Ovary (tissue), 9 donors: ENCODE results near the gene IFFO2. TPM values are rescaled to one million over a fixed set of nuclear protein-coding genes. Genes with fewer than 3 reads are reported as not detected.

ENCODE experiments used
- DNase-seq, 5 donors: peaks; one replicate each; pipeline ENCODE4 v3.0.0-alpha.2; 2019 to 2020
- H3K27ac ChIP-seq, 2 donors: fragments of 200-600 bp; one replicate each; pipeline versions ENCODE4 v1.5.1 to v1.8.0; 2019 to 2022
- H3K27me3 ChIP-seq: fragments of 200-600 bp; one replicate; pipeline ENCODE4 v1.8.0; 2022
- H3K36me3 ChIP-seq: fragments of 200-600 bp; sonication (generic); one replicate; pipeline ENCODE4 v1.5.1; 2019
- H3K4me1 ChIP-seq: one replicate; pipeline ENCODE4 v1.8.1; 2013; ENCODE audit warnings: mild to moderate bottlenecking, moderate library complexity; ENCODE audit not compliant: insufficient read depth
- H3K4me3 ChIP-seq: fragments of 200-600 bp; sonication (generic); one replicate; pipeline ENCODE4 v1.5.1; 2017
- H3K9me3 ChIP-seq, 2 donors: fragments of 200-600 bp in 1 of 2; sonication (generic) in 1 of 2; one replicate each; pipeline versions ENCODE4 v1.5.1 to v1.8.1; 2013 to 2019; ENCODE audit warnings: mild to moderate bottlenecking in 1 of 2, moderate library complexity in 1 of 2
- EP300 ChIP-seq: sonication (generic); formaldehyde crosslinking; IDR thresholded peaks from one replicate; pipeline ENCODE4 v1.6.1; 2017; ENCODE audit warnings: antibody characterized with exemption
- POLR2A ChIP-seq: fragments of 450-650 bp; IDR thresholded peaks from one replicate; pipeline ENCODE4 v1.6.1; 2017; ENCODE audit warnings: antibody characterized with exemption, mild to moderate bottlenecking, moderate library complexity
- WGBS, 3 donors: extraction: QIAGEN DNeasy Blood & Tissue Kit in 1 of 3; methylation state at CpG; one replicate each; pipeline versions ENCODE4 v1.1.5 to v1.1.7; 2013 to 2017; 5-methylcytosine and 5-hydroxymethylcytosine counted together
- intact Hi-C, 4 donors: fragments of 100-400 bp; cut with DNase I; formaldehyde crosslinking; loops; one replicate each; pipeline versions ENCODE4 v1.11.0 to v1.15.1; 2022 to 2023
- polyA plus RNA-seq, 2 donors: library from polyadenylated mRNA; stranded (reverse); fragments of 200-250 nt in 1 of 2; fragments of 350-450 nt in 1 of 2; fragmentation: Illumina TruSeq in 1 of 2; extraction: RNeasy Lipid Tissue Mini Kit (QIAGEN cat#74804) in 1 of 2; gene quantifications; one replicate each; pipeline ENCODE4 v1.2.3, GENCODE V29; 2013 to 2014
- total RNA-seq, 7 donors: library from RNA; depleted of rRNA in 2 of 7; stranded (reverse); fragments of >200 nt in 2 of 7; fragmentation: NEBNext Ultra II Directional in 3 of 7; extraction: Animal tissue kit (Norgen Biotek cat#: 25700) in 3 of 7; gene quantifications; one replicate each; pipeline versions ENCODE4 v1.1.0 to v1.2.4, GENCODE V29; 2016 to 2023
- TF ChIP-seq, protein P1 (sequence below), 3 donors: fragments of 450-650 bp in 2 of 3; fragments of 200-600 bp in 1 of 3; IDR thresholded peaks; one replicate each; pipeline versions ENCODE4 v1.5.1 to v1.8.0; 2016 to 2022; ENCODE audit warnings: antibody characterized with exemption in 3 of 3, mild to moderate bottlenecking in 1 of 3
- donor health status: DM: no; HTN: no; CAD: no; lungs with moderate emphysema.
- donor health status: DM: no; HTN: no; CAD: no.
- donor health status: Bipolar disorder and iron deficiency.
- donor health status: DM: yes; HTN: yes; CAD: no.
- donor health status: DM: no; HTN: no; CAD: no.
- donor health status: DM: yes; HTN: yes; CAD: no.

Gene IFFO2
- total and polyA plus RNA-seq, 9 donors = 3.4 to 11.2 (median 6.2) TPM

- Histone ChIP-seq H3K27me3 (no peaks in the 10 kb centered on the region), H3K9me3 (no peaks in the 10 kb centered on the region), H3K27ac (no peak overlapping the region), H3K36me3 (no peaks in the 10 kb centered on the region), H3K4me3 (no peak overlapping the region), H3K4me1 (peaks cover 17% of the 10 kb centered on the region)
- no peak for TF ChIP-seq POLR2A
- TF ChIP-seq EP300 = no peak
- TF ChIP-seq, protein P1, sequence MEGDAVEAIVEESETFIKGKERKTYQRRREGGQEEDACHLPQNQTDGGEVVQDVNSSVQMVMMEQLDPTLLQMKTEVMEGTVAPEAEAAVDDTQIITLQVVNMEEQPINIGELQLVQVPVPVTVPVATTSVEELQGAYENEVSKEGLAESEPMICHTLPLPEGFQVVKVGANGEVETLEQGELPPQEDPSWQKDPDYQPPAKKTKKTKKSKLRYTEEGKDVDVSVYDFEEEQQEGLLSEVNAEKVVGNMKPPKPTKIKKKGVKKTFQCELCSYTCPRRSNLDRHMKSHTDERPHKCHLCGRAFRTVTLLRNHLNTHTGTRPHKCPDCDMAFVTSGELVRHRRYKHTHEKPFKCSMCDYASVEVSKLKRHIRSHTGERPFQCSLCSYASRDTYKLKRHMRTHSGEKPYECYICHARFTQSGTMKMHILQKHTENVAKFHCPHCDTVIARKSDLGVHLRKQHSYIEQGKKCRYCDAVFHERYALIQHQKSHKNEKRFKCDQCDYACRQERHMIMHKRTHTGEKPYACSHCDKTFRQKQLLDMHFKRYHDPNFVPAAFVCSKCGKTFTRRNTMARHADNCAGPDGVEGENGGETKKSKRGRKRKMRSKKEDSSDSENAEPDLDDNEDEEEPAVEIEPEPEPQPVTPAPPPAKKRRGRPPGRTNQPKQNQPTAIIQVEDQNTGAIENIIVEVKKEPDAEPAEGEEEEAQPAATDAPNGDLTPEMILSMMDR (IDR thresholded peaks at IDR 0.05) = no peak
- no peak for DNase-seq
- WGBS, 3 donors = 78 to 89% (median 83%) methylated on average over 16 of the region's 16 CpGs
- intact Hi-C loops = no loop called here
Observed at GRCh38 chr1:18927082-18927653, 29.3 kb downstream of the IFFO2 start.

GRCh38 chr1:18926315-18927081 is 30.0 kb downstream of the IFFO2 start:
- TF ChIP-seq POLR2A = no peak
- no peak for TF ChIP-seq EP300
- TF ChIP-seq, protein P1 (IDR thresholded peaks at IDR 0.05) = no peak
- no peaks in the 10 kb centered on the region for H3K36me3 ChIP-seq
- DNase-seq = no peak
- WGBS, 3 donors = 69 to 74% (median 70%) methylated on average over 12 to 13 of the region's 13 CpGs
- intact Hi-C loops = no loop called here
- H3K4me1 ChIP-seq = peaks cover 20% of the 10 kb centered on the region
- no peak overlapping the region for H3K27ac ChIP-seq
- no peak overlapping the region for H3K4me3 ChIP-seq
- H3K27me3 ChIP-seq = no peaks in the 10 kb centered on the region
- no peaks in the 10 kb centered on the region for H3K9me3 ChIP-seq

DNA sequence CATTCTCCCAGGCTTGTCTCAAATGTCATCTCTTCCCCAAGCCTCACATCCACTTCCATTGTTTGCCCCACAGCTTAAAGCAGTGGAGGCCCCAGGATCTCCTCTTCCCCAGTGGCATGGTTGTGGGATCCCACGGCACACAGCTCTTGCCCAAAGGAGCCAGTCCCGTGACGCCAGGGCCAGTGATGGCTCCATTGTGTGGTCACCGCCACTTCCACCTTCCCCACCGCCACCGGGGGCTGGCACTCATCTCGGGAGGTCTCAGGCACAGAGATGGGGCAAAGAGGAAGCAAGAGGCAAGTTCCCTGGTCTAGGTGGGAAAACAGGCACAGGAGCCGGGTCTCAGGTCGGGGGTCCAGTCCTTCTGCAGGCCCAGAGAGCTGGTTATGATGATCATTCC is 31.2 kb downstream of the IFFO2 start:
- peaks cover 20% of the 10 kb centered on the region for H3K4me1 ChIP-seq
- WGBS, 3 donors = 95 to 96% (median 96%) methylated on average over 9 of the region's 9 CpGs
- intact Hi-C loops = no loop called here
- DNase-seq = no peak
- H3K27ac ChIP-seq = no peak overlapping the region
- TF ChIP-seq POLR2A = no peak
- H3K27me3 ChIP-seq = no peaks in the 10 kb centered on the region
- no peak overlapping the region for H3K4me3 ChIP-seq
- no peaks in the 10 kb centered on the region for H3K9me3 ChIP-seq
- no peaks in the 10 kb centered on the region for H3K36me3 ChIP-seq

GRCh38 chr1:18924221-18924691 is 32.2 kb downstream of the IFFO2 start:
- H3K4me1 ChIP-seq = peaks cover 20% of the 10 kb centered on the region
- no peaks in the 10 kb centered on the region for H3K9me3 ChIP-seq
- H3K27me3 ChIP-seq = no peaks in the 10 kb centered on the region
- H3K4me3 ChIP-seq = no peak overlapping the region
- H3K27ac ChIP-seq = no peak overlapping the region
- H3K36me3 ChIP-seq = no peaks in the 10 kb centered on the region
- TF ChIP-seq EP300 (no peak), POLR2A (no peak)
- TF ChIP-seq, protein P1 (IDR thresholded peaks at IDR 0.05) = no peak
- no peak for DNase-seq
- 74 to 83% (median 80%) methylated on average over 11 of the region's 11 CpGs for whole genome bisulfite sequencing, 3 donors
- intact Hi-C loops = loop anchor here in 1 of 4 donors (5.0 kb wide), 1 partner anchor 33 kb away; the partner anchor contains the start of gene IFFO2
